NCI-H748 (cell line): ENCODE data around the gene ANO4.
A peak's percentile ranks its signal among the peaks of the same experiment; 100 is the strongest.
"Not testable (repeated sequence)": the region's sequence is repeated elsewhere in the genome, so short reads cannot be mapped to it uniquely, and the experiment has no call there.

Source experiments
- DNase-seq: peaks from one replicate; lab custom pipeline; 2025; ENCODE audit not compliant: unreplicated experiment; lab: John Stamatoyannopoulos, UW

The ANO4 gene

GRCh38 chr12:101078536-101079285 is 284.1 kb downstream of the ANO4 start:
- DNase-seq = no peak

- no peak for DNase-seq
These were observed 288.1 kb downstream of the ANO4 start for GRCh38 chr12:101082706-101083105.

- DNase-seq = peak; percentile 10
These were observed 292.0 kb downstream of the ANO4 start for GRCh38 chr12:101086490-101087135.

GRCh38 chr12:101087920-101088319 is 293.3 kb downstream of the ANO4 start:
- no peak for DNase-seq

- DNase-seq = no peak
These were observed 294.7 kb downstream of the ANO4 start for GRCh38 chr12:101089271-101089670.

- not testable (repeated sequence) for DNase-seq
These were observed 295.6 kb downstream of the ANO4 start for GRCh38 chr12:101090222-101090621.

- peak; percentile 76 for DNase-seq
These were observed 303.4 kb downstream of the ANO4 start for GRCh38 chr12:101097829-101098580.

- DNase-seq = peak; percentile 12
These were observed 312.6 kb downstream of the ANO4 start for GRCh38 chr12:101107032-101107763.

GRCh38 chr12:101108130-101108529 is 313.6 kb downstream of the ANO4 start:
- peak; percentile 11 for DNase-seq

GRCh38 chr12:101110866-101111265 is 316.3 kb downstream of the ANO4 start:
- DNase-seq = no peak

GRCh38 chr12:101111441-101111840 is 316.9 kb downstream of the ANO4 start:
- no peak for DNase-seq

- DNase-seq = no peak
These were observed 320.8 kb downstream of the ANO4 start for GRCh38 chr12:101115326-101115725.

GRCh38 chr12:101116911-101117310 is 322.3 kb downstream of the ANO4 start:
- no peak for DNase-seq

- no peak for DNase-seq
These were observed 323.3 kb downstream of the ANO4 start for GRCh38 chr12:101117842-101118241.

GRCh38 chr12:101127521-101128219 is 333.1 kb downstream of the ANO4 start:
- DNase-seq = no peak

- DNase-seq = not testable (repeated sequence)
These were observed 351.3 kb downstream of the ANO4 start for GRCh38 chr12:101145777-101146431.

GRCh38 chr12:101165319-101165718 is 370.7 kb downstream of the ANO4 start:
- DNase-seq = no peak

GRCh38 chr12:101166866-101167265 is 372.3 kb downstream of the ANO4 start:
- DNase-seq = no peak

GRCh38 chr12:101168001-101168400 is 373.4 kb downstream of the ANO4 start:
- no peak for DNase-seq

- DNase-seq = peak; percentile 8
These were observed 377.7 kb downstream of the ANO4 start for GRCh38 chr12:101172316-101172715.
